Liver (tissue), 9 donors: ENCODE results near the gene SLC9A3. TPM values are rescaled to one million over a fixed set of nuclear protein-coding genes. Genes with fewer than 3 reads are reported as not detected.

ENCODE experiments used
- DNase-seq: peaks from one replicate; pipeline ENCODE4 v3.0.0-alpha.2; 2017; ENCODE audit warnings: low spot score
- H3K27ac ChIP-seq, 2 donors: one replicate each; pipeline ENCODE4 v1.7.0; 2013; ENCODE audit warnings: inconsistent platforms in 2 of 2, low read length in 2 of 2, control low read depth in 1 of 2, low read depth in 1 of 2, mild to moderate bottlenecking in 1 of 2
- H3K27me3 ChIP-seq, 4 donors: one replicate each; pipeline versions ENCODE4 v1.6.1 to v1.7.0; 2013; ENCODE audit warnings: low read length in 3 of 4, inconsistent platforms in 1 of 4, mild to moderate bottlenecking in 1 of 4, moderate library complexity in 1 of 4; ENCODE audit not compliant: control insufficient read depth in 4 of 4, insufficient read depth in 4 of 4
- H3K36me3 ChIP-seq, 4 donors: one replicate each; pipeline versions ENCODE4 v1.6.1 to v1.7.0; 2013; ENCODE audit warnings: low read length in 3 of 4, mild to moderate bottlenecking in 3 of 4, low read depth in 1 of 4, moderate library complexity in 1 of 4; ENCODE audit not compliant: control insufficient read depth in 4 of 4, insufficient read depth in 3 of 4
- H3K4me1 ChIP-seq, 4 donors: one replicate each; pipeline versions ENCODE4 v1.6.1 to v1.7.0; 2013; ENCODE audit warnings: low read length in 3 of 4, mild to moderate bottlenecking in 3 of 4, moderate library complexity in 1 of 4; ENCODE audit not compliant: control insufficient read depth in 4 of 4, insufficient read depth in 4 of 4
- H3K4me3 ChIP-seq, 3 donors: one replicate each; pipeline versions ENCODE4 v1.6.1 to v1.7.0; 2013; ENCODE audit warnings: low read length in 3 of 3, control low read depth in 1 of 3, low read depth in 1 of 3, mild to moderate bottlenecking in 1 of 3
- H3K9ac ChIP-seq, 2 donors: one replicate each; pipeline ENCODE4 v1.7.0; 2013; ENCODE audit warnings: low read length in 2 of 2, mild to moderate bottlenecking in 2 of 2, moderate library complexity in 2 of 2, control low read depth in 1 of 2, low read depth in 1 of 2
- H3K9me3 ChIP-seq, 4 donors: one replicate each; pipeline versions ENCODE4 v1.6.1 to v1.7.0; 2013; ENCODE audit warnings: low read length in 3 of 4; ENCODE audit not compliant: control insufficient read depth in 4 of 4
- ATF3 ChIP-seq: IDR thresholded peaks from 2 replicates; pipeline ENCODE4 v1.6.1; 2016; ENCODE audit warnings: antibody characterized with exemption
- CTCF ChIP-seq: fragments of 150-350 bp; IDR thresholded peaks from 2 replicates; pipeline ENCODE4 v1.5.1; 2017; ENCODE audit warnings: improper control_type of control experiment, low read depth, low read length; ENCODE audit not compliant: missing input control
- EGR1 ChIP-seq, 2 donors: IDR thresholded peaks; 2 replicates each; pipeline ENCODE4 v1.6.1; 2016 to 2018; ENCODE audit warnings: antibody characterized with exemption in 2 of 2, low read depth in 2 of 2
- FOXA1 ChIP-seq: IDR thresholded peaks from 2 replicates; pipeline ENCODE4 v1.6.1; 2016; ENCODE audit warnings: antibody characterized with exemption
- FOXA2 ChIP-seq: IDR thresholded peaks from 2 replicates; pipeline ENCODE4 v1.6.1; 2016; ENCODE audit warnings: antibody characterized with exemption
- HNF4A ChIP-seq, 2 donors: conservative IDR thresholded peaks; 2 replicates each; pipeline ENCODE4 v1.6.1; 2016; ENCODE audit warnings: antibody characterized with exemption in 2 of 2, mild to moderate bottlenecking in 2 of 2
- JUND ChIP-seq, 2 donors: IDR thresholded peaks; 2 replicates each; pipeline ENCODE4 v1.6.1; 2016; ENCODE audit warnings: antibody characterized with exemption in 2 of 2
- RXRA ChIP-seq, 2 donors: IDR thresholded peaks; 2 replicates each; pipeline ENCODE4 v1.6.1; 2017 to 2018; ENCODE audit warnings: antibody characterized with exemption in 2 of 2, mild to moderate bottlenecking in 1 of 2
- SP1 ChIP-seq: IDR thresholded peaks from 2 replicates; pipeline ENCODE4 v1.6.1; 2018; ENCODE audit warnings: antibody characterized with exemption, mild to moderate bottlenecking
- WGBS: extraction: QIAGEN DNeasy Blood & Tissue Kit; methylation state at CpG from one replicate; pipeline ENCODE4 v1.1.7; 2013; 5-methylcytosine and 5-hydroxymethylcytosine counted together
- polyA plus RNA-seq, 2 donors: library from polyadenylated mRNA; stranded (reverse) in 1 of 2; unstranded in 1 of 2; fragments of 200-250 nt in 1 of 2; fragments of >200 nt in 1 of 2; fragmentation: Nextera tagmentation in 1 of 2; extraction: Ambion mirVana in 1 of 2; gene quantifications; one replicate each; pipeline versions ENCODE4 v1.2.1 to v1.2.3, GENCODE V29; 2013 to 2015
- total RNA-seq, 2 donors: library from RNA; depleted of rRNA; stranded (reverse); fragments of >200 nt; gene quantifications; one replicate each; pipeline ENCODE4 v1.2.3, GENCODE V29; 2014
- TF ChIP-seq, protein P1 (sequence below): IDR thresholded peaks from 2 replicates; pipeline ENCODE4 v1.6.1; 2016; ENCODE audit warnings: antibody characterized with exemption, mild to moderate bottlenecking
- TF ChIP-seq, protein P2 (sequence below): IDR thresholded peaks from 2 replicates; pipeline ENCODE4 v1.6.1; 2016; ENCODE audit warnings: antibody characterized with exemption
- donor health status: healthy.
- donor health status: healthy.
- donor health status: healthy.
- donor health status: healthy.
- donor health status: healthy.

SLC9A3 gene
- total and polyA plus RNA-seq, 4 donors: 0.31 to 1.0 (median 0.67) TPM

GRCh38 chr5:427415-428087 is 96.7 kb downstream of the SLC9A3 start:
- TF ChIP-seq ATF3: no peak
- no peak for TF ChIP-seq RXRA (IDR thresholded peaks at IDR 0.05)
- no peak for TF ChIP-seq HNF4A (conservative IDR thresholded peaks at IDR 0.05)
- no peak for TF ChIP-seq FOXA1
- 94% methylated on average over 39 of the region's 39 CpGs for WGBS
- Histone ChIP-seq H3K27ac (no peak overlapping the region), H3K9ac (no peak overlapping the region), H3K27me3 (no peaks in the 10 kb centered on the region), H3K36me3 (peaks cover 0 to 1% (median 0%) of the 10 kb centered on the region in 4 donors), H3K9me3 (no peaks in the 10 kb centered on the region), H3K4me1 (no peaks in the 10 kb centered on the region), H3K4me3 (no peak overlapping the region)
- peak; percentile 26 for DNase-seq

DNA sequence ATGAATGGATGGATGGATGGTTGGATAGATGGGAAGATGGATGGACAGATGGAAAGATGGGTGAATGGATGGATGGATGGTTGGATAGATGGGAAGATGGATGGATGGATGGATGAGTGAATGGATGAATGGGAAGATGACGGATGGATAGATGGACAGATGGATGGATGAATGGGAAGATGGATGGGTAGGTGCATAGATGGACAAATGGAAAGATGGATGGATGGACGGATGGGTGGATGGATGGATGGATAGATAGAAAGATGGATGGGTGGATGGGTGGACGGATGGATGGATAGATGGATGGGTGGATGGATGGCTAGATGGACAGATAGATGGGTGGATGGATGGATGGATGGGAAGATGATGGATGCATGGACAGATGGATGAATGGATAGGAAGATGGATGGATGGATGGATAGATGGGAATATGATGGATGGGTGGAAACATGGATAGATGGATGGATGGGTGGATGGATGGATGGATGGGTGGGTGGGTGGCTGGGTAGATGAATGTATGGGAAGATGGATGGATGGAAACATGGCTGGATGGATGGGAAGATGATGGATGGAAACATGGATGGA is 97.8 kb downstream of the SLC9A3 start:
- Histone ChIP-seq H3K4me3 (no peak overlapping the region), H3K27me3 (no peaks in the 10 kb centered on the region), H3K9ac (no peak overlapping the region), H3K27ac (no peak overlapping the region), H3K36me3 (peaks cover 0 to 1% (median 0%) of the 10 kb centered on the region in 4 donors), H3K4me1 (no peaks in the 10 kb centered on the region), H3K9me3 (no peaks in the 10 kb centered on the region)
- TF ChIP-seq SP1 (no peak), FOXA2 (no peak), JUND (IDR thresholded peaks at IDR 0.05) (no peak), HNF4A (conservative IDR thresholded peaks at IDR 0.05) (no peak), EGR1 (IDR thresholded peaks at IDR 0.05; ENCODE audit: low read depth in 2 of 2) (no peak), CTCF (no peak), FOXA1 (no peak), RXRA (IDR thresholded peaks at IDR 0.05) (no peak)
- TF ChIP-seq, protein P1, sequence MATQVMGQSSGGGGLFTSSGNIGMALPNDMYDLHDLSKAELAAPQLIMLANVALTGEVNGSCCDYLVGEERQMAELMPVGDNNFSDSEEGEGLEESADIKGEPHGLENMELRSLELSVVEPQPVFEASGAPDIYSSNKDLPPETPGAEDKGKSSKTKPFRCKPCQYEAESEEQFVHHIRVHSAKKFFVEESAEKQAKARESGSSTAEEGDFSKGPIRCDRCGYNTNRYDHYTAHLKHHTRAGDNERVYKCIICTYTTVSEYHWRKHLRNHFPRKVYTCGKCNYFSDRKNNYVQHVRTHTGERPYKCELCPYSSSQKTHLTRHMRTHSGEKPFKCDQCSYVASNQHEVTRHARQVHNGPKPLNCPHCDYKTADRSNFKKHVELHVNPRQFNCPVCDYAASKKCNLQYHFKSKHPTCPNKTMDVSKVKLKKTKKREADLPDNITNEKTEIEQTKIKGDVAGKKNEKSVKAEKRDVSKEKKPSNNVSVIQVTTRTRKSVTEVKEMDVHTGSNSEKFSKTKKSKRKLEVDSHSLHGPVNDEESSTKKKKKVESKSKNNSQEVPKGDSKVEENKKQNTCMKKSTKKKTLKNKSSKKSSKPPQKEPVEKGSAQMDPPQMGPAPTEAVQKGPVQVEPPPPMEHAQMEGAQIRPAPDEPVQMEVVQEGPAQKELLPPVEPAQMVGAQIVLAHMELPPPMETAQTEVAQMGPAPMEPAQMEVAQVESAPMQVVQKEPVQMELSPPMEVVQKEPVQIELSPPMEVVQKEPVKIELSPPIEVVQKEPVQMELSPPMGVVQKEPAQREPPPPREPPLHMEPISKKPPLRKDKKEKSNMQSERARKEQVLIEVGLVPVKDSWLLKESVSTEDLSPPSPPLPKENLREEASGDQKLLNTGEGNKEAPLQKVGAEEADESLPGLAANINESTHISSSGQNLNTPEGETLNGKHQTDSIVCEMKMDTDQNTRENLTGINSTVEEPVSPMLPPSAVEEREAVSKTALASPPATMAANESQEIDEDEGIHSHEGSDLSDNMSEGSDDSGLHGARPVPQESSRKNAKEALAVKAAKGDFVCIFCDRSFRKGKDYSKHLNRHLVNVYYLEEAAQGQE: no peak
- TF ChIP-seq, protein P2, sequence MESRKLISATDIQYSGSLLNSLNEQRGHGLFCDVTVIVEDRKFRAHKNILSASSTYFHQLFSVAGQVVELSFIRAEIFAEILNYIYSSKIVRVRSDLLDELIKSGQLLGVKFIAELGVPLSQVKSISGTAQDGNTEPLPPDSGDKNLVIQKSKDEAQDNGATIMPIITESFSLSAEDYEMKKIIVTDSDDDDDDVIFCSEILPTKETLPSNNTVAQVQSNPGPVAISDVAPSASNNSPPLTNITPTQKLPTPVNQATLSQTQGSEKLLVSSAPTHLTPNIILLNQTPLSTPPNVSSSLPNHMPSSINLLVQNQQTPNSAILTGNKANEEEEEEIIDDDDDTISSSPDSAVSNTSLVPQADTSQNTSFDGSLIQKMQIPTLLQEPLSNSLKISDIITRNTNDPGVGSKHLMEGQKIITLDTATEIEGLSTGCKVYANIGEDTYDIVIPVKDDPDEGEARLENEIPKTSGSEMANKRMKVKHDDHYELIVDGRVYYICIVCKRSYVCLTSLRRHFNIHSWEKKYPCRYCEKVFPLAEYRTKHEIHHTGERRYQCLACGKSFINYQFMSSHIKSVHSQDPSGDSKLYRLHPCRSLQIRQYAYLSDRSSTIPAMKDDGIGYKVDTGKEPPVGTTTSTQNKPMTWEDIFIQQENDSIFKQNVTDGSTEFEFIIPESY: no peak
- DNase-seq: no peak
- WGBS: 74% methylated on average over 3 of the region's 3 CpGs
